Dermis blood vessel endothelial cell (primary cell): Measurements from ENCODE around the gene LPP. TPM values are rescaled to one million over a fixed set of nuclear protein-coding genes. Genes with fewer than 3 reads are reported as not detected.
"Not testable (repeated sequence)": the region's sequence is repeated elsewhere in the genome, so short reads cannot be mapped to it uniquely, and the experiment has no call there.

ENCODE experiments used
- DNase-seq: peaks from one replicate; pipeline ENCODE4 v3.0.0; 2010
- total RNA-seq: library from RNA; depleted of rRNA; stranded (reverse); fragments of >200 nt; gene quantifications from 2 replicates; pipeline ENCODE4 v1.2.3, GENCODE V29; 2014

LPP gene
- total RNA-seq, 1 donor from 2014 or later, result 45.8 TPM

- no peak for DNase-seq
Observed at GRCh38 chr3:188605905-188606304, 451.9 kb downstream of the LPP start.

- no peak for DNase-seq
Observed at GRCh38 chr3:188607805-188608315, 453.9 kb downstream of the LPP start.

GRCh38 chr3:188608401-188608800 is 454.4 kb downstream of the LPP start:
- DNase-seq, result no peak

GRCh38 chr3:188613721-188614120 is 459.8 kb downstream of the LPP start:
- not testable (repeated sequence) for DNase-seq

GRCh38 chr3:188617270-188617669 is 463.3 kb downstream of the LPP start:
- DNase-seq, result no peak

GRCh38 chr3:188617988-188618701 is 464.2 kb downstream of the LPP start:
- no peak for DNase-seq

GRCh38 chr3:188620752-188621151 is 466.8 kb downstream of the LPP start:
- no peak for DNase-seq

GRCh38 chr3:188624384-188624783 is 470.4 kb downstream of the LPP start:
- no peak for DNase-seq

GRCh38 chr3:188624828-188625227 is 470.9 kb downstream of the LPP start:
- DNase-seq, result no peak

GRCh38 chr3:188627652-188628051 is 473.7 kb downstream of the LPP start:
- DNase-seq, result peak; percentile 10

GRCh38 chr3:188631291-188632010 is 477.5 kb downstream of the LPP start:
- no peak for DNase-seq

- DNase-seq, result no peak
Observed at GRCh38 chr3:188633206-188633605, 479.2 kb downstream of the LPP start.

- no peak for DNase-seq
Observed at GRCh38 chr3:188634285-188634684, 480.3 kb downstream of the LPP start.

- no peak for DNase-seq
Observed at GRCh38 chr3:188635258-188636042, 481.5 kb downstream of the LPP start.

GRCh38 chr3:188636292-188636691 is 482.3 kb downstream of the LPP start:
- DNase-seq, result not testable (repeated sequence)

GRCh38 chr3:188641076-188641475 is 487.1 kb downstream of the LPP start:
- no peak for DNase-seq

- no peak for DNase-seq
Observed at GRCh38 chr3:188643736-188644135, 489.8 kb downstream of the LPP start.

GRCh38 chr3:188646592-188646991 is 492.6 kb downstream of the LPP start:
- peak; percentile 69 for DNase-seq

- no peak for DNase-seq
Observed at GRCh38 chr3:188647237-188647636, 493.3 kb downstream of the LPP start.

- DNase-seq, result no peak
Observed at GRCh38 chr3:188649521-188649920, 495.6 kb downstream of the LPP start.

GRCh38 chr3:188656196-188656982 is 502.4 kb downstream of the LPP start:
- peak; percentile 53 for DNase-seq

GRCh38 chr3:188658606-188659005 is 504.6 kb downstream of the LPP start:
- no peak for DNase-seq
